ENCODE data around the gene YBEY.

YBEY gene

DNA sequence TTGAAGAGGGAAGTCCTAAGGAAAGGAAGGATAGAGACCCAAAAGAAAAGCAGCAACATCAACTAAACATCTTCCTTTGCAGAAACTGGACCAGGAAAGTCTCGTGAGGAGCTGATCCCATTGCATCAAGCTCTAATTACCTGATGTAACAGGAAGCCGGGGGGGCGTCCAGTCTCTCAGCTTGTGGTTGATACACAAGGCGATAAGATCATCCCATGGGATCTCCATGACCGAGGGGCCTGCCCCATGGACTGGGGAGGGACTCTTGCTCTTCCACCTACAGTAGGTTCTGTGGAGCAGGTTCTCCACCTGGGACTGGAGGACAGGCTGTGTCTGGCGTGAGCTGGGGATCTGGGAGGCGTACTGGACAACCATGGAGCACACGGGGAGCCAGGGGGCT is 42.8 kb upstream of the YBEY start:
- Histone ChIP-seq H3K27me3 (ENCODE audit: insufficient read depth, low read length, poor library complexity) (no peaks in the 10 kb centered on the region), H3K27ac (ENCODE audit: low read length) (no peak overlapping the region), H3K9me3 (ENCODE audit: insufficient read depth, low read length, severe bottlenecking) (no peaks in the 10 kb centered on the region), H3K4me2 (ENCODE audit: insufficient read depth, low read length) (no peak overlapping the region), H3K9ac (ENCODE audit: low read depth, low read length) (no peak overlapping the region), H4K20me1 (ENCODE audit: insufficient read depth, low read length) (peaks cover 24% of the 10 kb centered on the region), H2AFZ (ENCODE audit: low read depth, low read length) (no peak overlapping the region), H3K36me3 (ENCODE audit: insufficient read depth, low read length) (peaks cover 93% of the 10 kb centered on the region), H3K4me1 (ENCODE audit: insufficient read depth, low read length) (no peaks in the 10 kb centered on the region), H3K4me3 (ENCODE audit: low read depth in 1 of 2, low read length in 2 of 2) (no peak overlapping the region), H3K79me2 (ENCODE audit: insufficient read depth, low read length) (peaks cover 2% of the 10 kb centered on the region; the same call in 1 of the 2 replicates)
- ATAC-seq (ENCODE audit: insufficient read depth, low read depth) (no peak), DNase-seq (no peak)
- TF ChIP-seq EZH2 (IDR thresholded peaks at IDR 0.05; ENCODE audit: borderline replicate concordance, low read depth, low read length, severe bottlenecking) (no peak), CTCF (IDR thresholded peaks at IDR 0.05; ENCODE audit: borderline replicate concordance, extremely low read depth, low read length, poor library complexity, severe bottlenecking) (no peak)

GRCh38 chr21:46243960-46244361 is 42.2 kb upstream of the YBEY start:
- peaks cover 27% of the 10 kb centered on the region for H4K20me1 ChIP-seq (ENCODE audit: insufficient read depth, low read length)
- no peaks in the 10 kb centered on the region for H3K9me3 ChIP-seq (ENCODE audit: insufficient read depth, low read length, severe bottlenecking)
- no peaks in the 10 kb centered on the region for H3K27me3 ChIP-seq (ENCODE audit: insufficient read depth, low read length, poor library complexity)
- TF ChIP-seq EZH2 (IDR thresholded peaks at IDR 0.05; ENCODE audit: borderline replicate concordance, low read depth, low read length, severe bottlenecking) (no peak), CTCF (IDR thresholded peaks at IDR 0.05; ENCODE audit: borderline replicate concordance, extremely low read depth, low read length, poor library complexity, severe bottlenecking) (no peak)
- no peak overlapping the region for H3K4me2 ChIP-seq (ENCODE audit: insufficient read depth, low read length)
- H3K9ac ChIP-seq (ENCODE audit: low read depth, low read length): no peak overlapping the region
- H3K27ac ChIP-seq (ENCODE audit: low read length): no peak overlapping the region
- no peak for DNase-seq
- H2AFZ ChIP-seq (ENCODE audit: low read depth, low read length): no peak overlapping the region
- H3K36me3 ChIP-seq (ENCODE audit: insufficient read depth, low read length): peaks cover 96% of the 10 kb centered on the region
- no peak overlapping the region for H3K4me3 ChIP-seq (ENCODE audit: low read depth in 1 of 2, low read length in 2 of 2)
- no peak for ATAC-seq (ENCODE audit: insufficient read depth, low read depth)
- peaks cover 2% of the 10 kb centered on the region; the same call in 1 of the 2 replicates for H3K79me2 ChIP-seq (ENCODE audit: insufficient read depth, low read length)
- H3K4me1 ChIP-seq (ENCODE audit: insufficient read depth, low read length): no peaks in the 10 kb centered on the region

- Histone ChIP-seq H3K4me1 (ENCODE audit: insufficient read depth, low read length) (no peaks in the 10 kb centered on the region), H3K36me3 (ENCODE audit: insufficient read depth, low read length) (peaks cover 96% of the 10 kb centered on the region), H2AFZ (ENCODE audit: low read depth, low read length) (no peak overlapping the region), H3K27me3 (ENCODE audit: insufficient read depth, low read length, poor library complexity) (no peaks in the 10 kb centered on the region), H3K9ac (ENCODE audit: low read depth, low read length) (no peak overlapping the region), H3K79me2 (ENCODE audit: insufficient read depth, low read length) (0 out of 2 replicates have a peak, but pooled peaks cover 2% of the 10 kb centered on the region), H3K4me2 (ENCODE audit: insufficient read depth, low read length) (no peak overlapping the region), H3K9me3 (ENCODE audit: insufficient read depth, low read length, severe bottlenecking) (no peaks in the 10 kb centered on the region), H3K4me3 (ENCODE audit: low read depth in 1 of 2, low read length in 2 of 2) (no peak overlapping the region), H4K20me1 (ENCODE audit: insufficient read depth, low read length) (peaks cover 24% of the 10 kb centered on the region), H3K27ac (ENCODE audit: low read length) (no peak overlapping the region)
- ATAC-seq (ENCODE audit: insufficient read depth, low read depth): no peak
- DNase-seq: no peak
- TF ChIP-seq EZH2 (IDR thresholded peaks at IDR 0.05; ENCODE audit: borderline replicate concordance, low read depth, low read length, severe bottlenecking) (no peak), CTCF (IDR thresholded peaks at IDR 0.05; ENCODE audit: borderline replicate concordance, extremely low read depth, low read length, poor library complexity, severe bottlenecking) (no peak)
Observed at GRCh38 chr21:46244602-46245001, 41.5 kb upstream of the YBEY start.
